H1 (cell line): ENCODE data around the gene ERC1. TPM values are rescaled to one million over a fixed set of nuclear protein-coding genes. Genes with fewer than 3 reads are reported as not detected.

Experiments
- CTCF ChIA-PET: fragments of 300-600 bp; sonication (Branson Sonifier 250); formaldehyde crosslinking; loops from one replicate; lab custom pipeline; 2021; ENCODE audit not compliant: partially characterized antibody; lab: Charles Lee
- POLR2A ChIA-PET: fragments of 300-600 bp; sonication (Branson Sonifier 250); formaldehyde crosslinking; loops from one replicate; lab custom pipeline; 2021; ENCODE audit warnings: inconsistent platforms; ENCODE audit not compliant: partially characterized antibody; lab: Charles Lee
- DNase-seq, 2 experiments: peaks; one replicate each; pipeline versions ENCODE4 v3.0.0 to v3.0.0-alpha.2; 2010 to 2022; ENCODE audit warnings: low spot score in 2 of 2, low read depth in 1 of 2, mixed read lengths in 1 of 2
- FAIRE-seq: peaks from 2 replicates; lab custom pipeline; 2011; peaks lifted over from hg19 to GRCh38; lab: Jason Lieb, UNC
- H2AFZ ChIP-seq: 2 replicates; pipeline ENCODE4 v1.8.1; 2012; ENCODE audit warnings: low read length, inconsistent platforms
- H2AK5ac ChIP-seq: 2 replicates; pipeline ENCODE4 v1.6.1; 2013; ENCODE audit warnings: low read depth, low read length
- H2BK120ac ChIP-seq: replicated peaks from 2 replicates; pipeline ENCODE3; 2013; ENCODE audit warnings: low read depth, low read length, inconsistent platforms
- H2BK12ac ChIP-seq: 2 replicates; pipeline ENCODE4 v1.6.1; 2013; ENCODE audit warnings: low read depth, low read length
- H2BK15ac ChIP-seq: 2 replicates; pipeline ENCODE4 v1.6.1; 2013; ENCODE audit warnings: low read length
- H2BK20ac ChIP-seq: 2 replicates; pipeline ENCODE4 v1.6.1; 2013; ENCODE audit warnings: low read length
- H2BK5ac ChIP-seq: 2 replicates; pipeline ENCODE4 v1.6.1; 2013; ENCODE audit warnings: low read depth, low read length
- H3K14ac ChIP-seq: 2 replicates; pipeline ENCODE4 v1.6.1; 2013; ENCODE audit warnings: inconsistent platforms; ENCODE audit not compliant: insufficient read length
- H3K18ac ChIP-seq: 2 replicates; pipeline ENCODE4 v1.6.1; 2013; ENCODE audit warnings: low read length; ENCODE audit errors: extremely low read depth
- H3K23ac ChIP-seq: 2 replicates; pipeline ENCODE4 v1.6.1; 2013; ENCODE audit warnings: inconsistent platforms; ENCODE audit not compliant: insufficient read length
- H3K23me2 ChIP-seq: 2 replicates; pipeline ENCODE4 v1.6.1; 2013; ENCODE audit warnings: low read depth, low read length
- H3K27ac ChIP-seq: 2 replicates; pipeline ENCODE4 v1.6.1; 2011; ENCODE audit warnings: low read depth, low read length, inconsistent platforms
- H3K27me3 ChIP-seq, 4 experiments: replicated peaks in 1 of 4; 1 replicate in 1 of 4; 2 replicates in 3 of 4; pipeline versions ENCODE4 v1.6.1 to v1.8.1; 2011 to 2013; ENCODE audit warnings: low read length in 3 of 4, mild to moderate bottlenecking in 3 of 4, inconsistent platforms in 2 of 4, mixed read lengths in 2 of 4, moderate library complexity in 1 of 4; ENCODE audit not compliant: control insufficient read depth in 3 of 4, insufficient read depth in 3 of 4; ENCODE audit errors: extremely low read depth in 1 of 4
- H3K36me3 ChIP-seq, 4 experiments: 2 replicates each; pipeline versions ENCODE4 v1.6.1 to v1.8.1; 2011 to 2013; ENCODE audit warnings: mild to moderate bottlenecking in 4 of 4, low read length in 3 of 4, moderate library complexity in 2 of 4, control low read depth in 1 of 4, inconsistent platforms in 1 of 4; ENCODE audit not compliant: insufficient read depth in 4 of 4, control insufficient read depth in 2 of 4
- H3K4ac ChIP-seq: replicated peaks from 2 replicates; pipeline ENCODE3; 2013; ENCODE audit warnings: low read length, low read depth, mixed read lengths, inconsistent platforms; ENCODE audit not compliant: insufficient read length
- H3K4me1 ChIP-seq, 4 experiments: replicated peaks in 1 of 4; 1 replicate in 1 of 4; 2 replicates in 3 of 4; pipeline versions ENCODE4 v1.6.1 to v1.8.1; 2011 to 2013; ENCODE audit warnings: low read length in 3 of 4, inconsistent platforms in 2 of 4, mixed read lengths in 1 of 4; ENCODE audit not compliant: insufficient read depth in 4 of 4, control insufficient read depth in 3 of 4
- H3K4me2 ChIP-seq, 2 experiments: 2 replicates each; pipeline versions ENCODE4 v1.6.1 to v1.8.1; 2011 to 2013; ENCODE audit warnings: low read depth in 2 of 2, low read length in 2 of 2, control low read depth in 1 of 2, inconsistent platforms in 1 of 2, mild to moderate bottlenecking in 1 of 2; ENCODE audit not compliant: insufficient read depth in 1 of 2
- H3K4me3 ChIP-seq, 4 experiments: fragments of 200-600, 300-600 bp in 1 of 4; sonication (generic), shearing (Covaris generic), sonication (Bioruptor Twin) in 1 of 4; 2 replicates each; pipeline versions ENCODE4 v1.5.1 to v1.8.1; 2011 to 2016; ENCODE audit warnings: low read length in 4 of 4, low read depth in 3 of 4, control low read depth in 2 of 4, inconsistent platforms in 2 of 4, mild to moderate bottlenecking in 2 of 4, mixed read lengths in 1 of 4, moderate library complexity in 1 of 4; ENCODE audit not compliant: insufficient read depth in 2 of 4; ENCODE audit errors: extremely low read depth in 1 of 4
- H3K56ac ChIP-seq: replicated peaks from 2 replicates; pipeline ENCODE3; 2013; ENCODE audit warnings: low read depth, mild to moderate bottlenecking, mixed read lengths, low read length, inconsistent platforms; ENCODE audit not compliant: insufficient read length
- H3K79me1 ChIP-seq: 2 replicates; pipeline ENCODE4 v1.6.1; 2013; ENCODE audit warnings: low read depth, low read length, control low read depth
- H3K79me2 ChIP-seq, 2 experiments: 2 replicates each; pipeline versions ENCODE4 v1.6.1 to v1.8.1; 2012 to 2013; ENCODE audit warnings: low read length in 2 of 2, mild to moderate bottlenecking in 2 of 2, inconsistent platforms in 1 of 2; ENCODE audit not compliant: insufficient read depth in 2 of 2, control insufficient read depth in 1 of 2
- H3K9ac ChIP-seq, 4 experiments: replicated peaks in 1 of 4; 1 replicate in 1 of 4; 2 replicates in 3 of 4; pipeline versions ENCODE4 v1.6.1 to v1.8.1; 2011 to 2013; ENCODE audit warnings: low read depth in 3 of 4, low read length in 3 of 4, control low read depth in 2 of 4, mild to moderate bottlenecking in 2 of 4, moderate library complexity in 2 of 4, inconsistent platforms in 1 of 4; ENCODE audit errors: extremely low read depth in 1 of 4
- H3K9me3 ChIP-seq, 2 experiments: 2 replicates each; pipeline versions ENCODE4 v1.6.1 to v1.8.1; 2012 to 2013; ENCODE audit warnings: mild to moderate bottlenecking in 2 of 2, moderate library complexity in 2 of 2, control low read depth in 1 of 2, inconsistent platforms in 1 of 2, low read depth in 1 of 2, low read length in 1 of 2, mixed read lengths in 1 of 2; ENCODE audit not compliant: insufficient read depth in 2 of 2
- H4K20me1 ChIP-seq, 2 experiments: replicated peaks in 1 of 2; 2 replicates each; pipeline versions ENCODE3 to v1.8.1; 2011 to 2013; ENCODE audit warnings: inconsistent platforms in 2 of 2, low read length in 2 of 2, mild to moderate bottlenecking in 1 of 2; ENCODE audit not compliant: insufficient read depth in 2 of 2, control insufficient read depth in 1 of 2
- H4K5ac ChIP-seq: 2 replicates; pipeline ENCODE4 v1.6.1; 2013; ENCODE audit warnings: low read length, low read depth, mixed read lengths, inconsistent platforms; ENCODE audit not compliant: insufficient read length
- H4K8ac ChIP-seq: 2 replicates; pipeline ENCODE4 v1.8.0; 2013; ENCODE audit warnings: mild to moderate bottlenecking, moderate library complexity, low read length, inconsistent platforms; ENCODE audit not compliant: insufficient read depth; ENCODE audit errors: extremely low read depth
- H4K91ac ChIP-seq: replicated peaks from 2 replicates; pipeline ENCODE3; 2013; ENCODE audit warnings: low read length, mixed read lengths, inconsistent platforms; ENCODE audit not compliant: insufficient read length
- CHD1 ChIP-seq: IDR thresholded peaks from 2 replicates; pipeline ENCODE4 v1.6.1; 2012; ENCODE audit warnings: low read depth, low read length, improper control_type of control experiment
- SP2 ChIP-seq: IDR thresholded peaks from 2 replicates; pipeline ENCODE4 v1.6.1; 2012; ENCODE audit warnings: mild to moderate bottlenecking, low read length, inconsistent platforms
- TBP ChIP-seq: IDR thresholded peaks from 2 replicates; pipeline ENCODE4 v1.6.1; 2011; ENCODE audit warnings: low read depth, low read length, improper control_type of control experiment
- ZNF274 ChIP-seq: IDR thresholded peaks from 2 replicates; pipeline ENCODE4 v1.7.0; 2012; ENCODE audit warnings: low read length, borderline replicate concordance; ENCODE audit errors: extremely low read depth
- WGBS, 2 experiments: shearing (Covaris generic) in 1 of 2; methylation state at CpG; one replicate each; pipeline versions ENCODE4 v1.1.6 to v1.1.7; 2013 to 2015; ENCODE audit warnings: low lambda C conversion rate in 2 of 2, mixed read lengths in 2 of 2, inconsistent platforms in 1 of 2, low coverage in 1 of 2, missing lambda C conversion rate in 1 of 2; ENCODE audit not compliant: insufficient replicate concordance in 2 of 2, insufficient coverage in 1 of 2, insufficient read length in 1 of 2; ENCODE audit errors: extremely low coverage in 1 of 2, missing lambda C conversion rate in 1 of 2; 5-methylcytosine and 5-hydroxymethylcytosine counted together
- polyA plus RNA-seq, 7 experiments: library from polyadenylated mRNA; depleted of rRNA in 3 of 7; stranded (reverse) in 5 of 7; unstranded in 2 of 7; fragments of >200 nt in 5 of 7; fragments of 200-250 nt in 2 of 7; gene quantifications; 1 replicate in 5 of 7; 2 replicates in 1 of 7; 4 replicates in 1 of 7; pipeline versions ENCODE4 v1.2.1 to v1.2.3, GENCODE V29; 2011 to 2013; ENCODE audit warnings: missing spikeins in 2 of 7, mixed read lengths in 2 of 7
- total RNA-seq: library from RNA; stranded (reverse); fragmentation: NEBNext Ultra II Directional; extraction: Animal tissue kit (Norgen Biotek cat#: 25700); gene quantifications from 2 replicates; pipeline ENCODE4 v1.2.1, GENCODE V29; 2021

Gene ERC1
- total and polyA plus RNA-seq, 2 of the 8 experiments (the other 6 are each of a cell fraction or from before 2014, with no cell fraction given) = 7.8 to 45.7 TPM

DNA sequence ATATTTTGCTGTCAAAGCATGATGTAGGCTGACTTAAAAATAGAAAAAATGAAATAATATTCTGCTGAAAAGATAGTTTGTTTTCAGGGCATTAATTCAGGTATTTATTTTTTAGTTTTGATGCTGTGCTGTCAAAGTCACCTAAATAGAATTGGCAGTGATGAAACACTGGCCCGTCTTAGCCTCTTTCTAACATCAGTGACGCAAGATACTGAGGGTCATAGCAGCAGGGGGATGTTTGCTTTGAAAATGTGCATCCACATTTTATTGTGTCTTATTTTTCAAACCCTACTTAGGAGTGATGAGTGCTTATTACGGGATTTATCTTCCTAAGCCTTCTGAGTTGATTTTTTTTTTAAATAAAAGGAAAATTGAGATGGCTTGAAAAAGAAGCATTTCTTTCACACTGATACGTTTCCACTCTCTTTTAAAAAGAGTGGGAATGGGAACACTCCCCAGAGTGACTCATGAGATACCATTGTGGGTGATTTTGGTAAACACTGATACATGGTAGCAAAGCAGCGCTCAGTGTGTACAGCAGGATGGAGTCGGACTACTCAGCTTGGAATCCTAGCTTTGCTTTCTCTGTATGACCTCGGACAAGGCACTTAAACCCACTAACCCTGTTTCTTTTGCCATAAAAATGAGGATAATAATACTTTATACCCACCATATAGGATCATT is 290.8 kb downstream of the ERC1 start:
- DNase-seq = no peak
- Histone ChIP-seq H4K8ac (no peak overlapping the region), H2BK20ac (no peak overlapping the region), H2BK5ac (no peak overlapping the region), H4K5ac (no peak overlapping the region), H3K27me3 (no peaks in the 10 kb centered on the region), H3K14ac (no peak overlapping the region), H4K91ac (no peak overlapping the region), H3K4me3 (no peak overlapping the region), H3K23me2 (no peaks in the 10 kb centered on the region; the same call in 1 of the 2 replicates), H2BK120ac (no peak overlapping the region), H3K27ac (no peak overlapping the region), H4K20me1 (no peaks in the 10 kb centered on the region), H3K4me2 (no peak overlapping the region), H3K18ac (no peak overlapping the region), H3K79me2 (no peaks in the 10 kb centered on the region), H2AK5ac (no peak overlapping the region), H3K9ac (no peak overlapping the region), H3K4me1 (peaks cover 0 to 5% (median 2%) of the 10 kb centered on the region in 4 experiments; a peak in 3 of 7 replicates), H3K79me1 (no peaks in the 10 kb centered on the region), H3K9me3 (no peaks in the 10 kb centered on the region), H2BK15ac (no peak overlapping the region), H3K23ac (no peak overlapping the region), H3K56ac (no peak overlapping the region), H2BK12ac (no peak overlapping the region), H3K4ac (no peak overlapping the region), H3K36me3 (no peaks in the 10 kb centered on the region), H2AFZ (no peak overlapping the region)
- ChIA-PET CTCF (interaction anchor here (0.6 to 1.3 kb wide), 4 partner anchors 39 to 311 kb away, joined by 3 to 6 read pairs (median 3); no protein-coding TSS in a partner anchor), POLR2A (no interaction called here)
- WGBS, 2 experiments = 86% methylated on average over 7 of the region's 7 CpGs; no CpG with 5 or more reads in 1 of the 2 experiments
- FAIRE-seq = no peak
- TF ChIP-seq TBP (no peak), SP2 (no peak), CHD1 (no peak), ZNF274 (no peak)
